GM13976 (cell line): Measurements from ENCODE around the gene SLC1A3.

Experiments used
- DNase-seq: peaks from one replicate; pipeline ENCODE4 v3.0.0; 2012; ENCODE audit warnings: low spot score
- in situ Hi-C: fragments of 300-500 bp; cut with MboI; formaldehyde crosslinking; loops from one replicate; pipeline ENCODE4 v1.12.0; 2022; ENCODE audit warnings: low sequenced_read_pairs, mixed read lengths, inconsistent platforms; ENCODE audit not compliant: unreplicated experiment
- TF ChIP-seq, protein P1 (sequence below): IDR thresholded peaks from 2 replicates; pipeline ENCODE4 v1.5.1; 2012; ENCODE audit warnings: borderline replicate concordance, mild to moderate bottlenecking; ENCODE audit not compliant: insufficient read depth; ENCODE audit errors: extremely low read depth, missing control alignments, control extremely low read depth

The SLC1A3 gene

DNA sequence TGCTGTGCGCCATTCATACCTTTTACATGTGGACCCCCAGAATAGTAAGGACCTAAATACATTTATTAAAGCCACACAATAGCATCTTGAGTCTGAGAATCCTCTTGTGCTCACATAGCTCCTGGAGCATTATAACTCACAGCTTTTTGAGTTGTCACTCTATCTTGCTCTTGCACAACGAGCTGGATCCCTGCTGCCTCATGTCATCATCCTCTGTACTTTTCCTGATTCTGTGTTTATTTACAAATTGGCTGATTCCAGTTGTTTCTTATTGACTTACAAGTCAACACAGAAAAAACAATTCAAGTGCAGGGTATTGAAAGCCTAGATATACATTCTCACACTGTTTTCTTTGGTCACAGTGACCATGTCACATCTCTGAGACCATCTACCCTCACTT is 112.9 kb downstream of the SLC1A3 start:
- DNase-seq, result no peak
- in situ Hi-C loops, result no loop called here

DNA sequence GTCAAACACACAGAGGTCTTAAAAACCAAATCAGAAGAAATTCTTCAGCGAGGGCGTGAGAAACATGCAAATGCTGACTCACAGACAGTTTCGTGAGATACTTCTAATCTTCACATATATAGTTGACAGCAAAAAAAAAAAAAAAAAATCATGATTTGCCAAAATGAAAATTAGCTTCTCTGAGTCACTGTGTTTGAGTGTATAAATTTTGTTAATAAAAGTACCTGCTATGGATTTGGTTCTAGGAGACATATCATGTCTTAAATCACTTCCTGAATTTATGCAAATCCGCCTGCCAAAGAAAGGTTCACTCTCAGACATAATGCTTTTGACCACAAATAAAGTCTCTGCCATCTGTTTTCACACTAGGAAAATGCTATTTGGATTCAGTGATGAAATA is 114.3 kb downstream of the SLC1A3 start:
- in situ Hi-C loops, result no loop called here
- TF ChIP-seq, protein P1, sequence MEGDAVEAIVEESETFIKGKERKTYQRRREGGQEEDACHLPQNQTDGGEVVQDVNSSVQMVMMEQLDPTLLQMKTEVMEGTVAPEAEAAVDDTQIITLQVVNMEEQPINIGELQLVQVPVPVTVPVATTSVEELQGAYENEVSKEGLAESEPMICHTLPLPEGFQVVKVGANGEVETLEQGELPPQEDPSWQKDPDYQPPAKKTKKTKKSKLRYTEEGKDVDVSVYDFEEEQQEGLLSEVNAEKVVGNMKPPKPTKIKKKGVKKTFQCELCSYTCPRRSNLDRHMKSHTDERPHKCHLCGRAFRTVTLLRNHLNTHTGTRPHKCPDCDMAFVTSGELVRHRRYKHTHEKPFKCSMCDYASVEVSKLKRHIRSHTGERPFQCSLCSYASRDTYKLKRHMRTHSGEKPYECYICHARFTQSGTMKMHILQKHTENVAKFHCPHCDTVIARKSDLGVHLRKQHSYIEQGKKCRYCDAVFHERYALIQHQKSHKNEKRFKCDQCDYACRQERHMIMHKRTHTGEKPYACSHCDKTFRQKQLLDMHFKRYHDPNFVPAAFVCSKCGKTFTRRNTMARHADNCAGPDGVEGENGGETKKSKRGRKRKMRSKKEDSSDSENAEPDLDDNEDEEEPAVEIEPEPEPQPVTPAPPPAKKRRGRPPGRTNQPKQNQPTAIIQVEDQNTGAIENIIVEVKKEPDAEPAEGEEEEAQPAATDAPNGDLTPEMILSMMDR, result no peak
- no peak for DNase-seq

More for the DNA sequence above, 112.9 kb downstream of the SLC1A3 start:
- TF ChIP-seq, protein P1, result no peak

DNA sequence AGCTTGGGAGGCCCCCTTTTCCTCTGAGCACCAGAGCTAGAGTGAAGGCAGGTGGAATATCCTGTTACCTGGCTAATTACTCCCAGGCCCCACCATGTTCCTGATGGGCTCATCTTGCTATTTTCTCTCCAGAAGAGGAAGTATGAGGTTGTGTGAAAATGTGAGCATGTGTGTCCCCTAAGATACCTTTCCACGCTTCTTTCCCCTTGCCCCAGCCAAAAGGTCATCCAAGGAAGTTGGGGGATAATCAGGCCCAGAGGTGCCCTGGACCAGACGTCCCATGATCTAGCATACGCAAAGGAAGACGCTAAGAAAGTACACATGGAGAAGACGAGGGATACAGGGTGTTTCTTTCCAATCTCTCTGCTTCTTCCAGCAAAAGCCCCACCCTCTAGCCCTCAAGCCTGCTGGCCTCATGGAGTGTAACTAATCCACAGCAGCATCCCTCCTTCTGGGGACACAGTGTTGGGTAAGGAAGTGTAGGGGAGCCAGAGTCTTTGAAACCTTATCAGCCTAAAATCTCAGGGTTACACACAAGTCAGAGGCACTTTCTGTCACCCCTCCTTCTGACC is 115.3 kb downstream of the SLC1A3 start:
- DNase-seq, result no peak
- TF ChIP-seq, protein P1, result no peak
- in situ Hi-C loops, result no loop called here

DNA sequence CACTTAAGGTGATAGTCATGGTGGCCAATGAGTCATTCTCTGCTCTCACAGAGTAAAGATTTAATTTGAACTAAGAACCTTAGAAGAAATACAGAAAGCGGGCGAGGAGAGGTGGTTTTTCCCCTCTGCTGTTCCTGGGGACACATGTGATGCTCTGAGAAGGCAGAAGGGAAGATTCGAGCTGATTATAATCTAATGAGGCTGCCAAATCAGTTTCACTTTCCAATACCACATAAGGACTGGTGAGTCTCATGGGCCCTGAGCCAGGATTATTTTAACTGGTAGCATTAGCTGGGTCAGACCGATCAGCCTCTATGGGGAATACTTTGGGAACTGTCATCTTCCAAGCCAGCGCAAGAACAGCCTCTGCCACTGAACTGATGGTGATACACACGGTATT is 116.5 kb downstream of the SLC1A3 start:
- TF ChIP-seq, protein P1, result no peak
- no peak for DNase-seq
- in situ Hi-C loops, result no loop called here

DNA sequence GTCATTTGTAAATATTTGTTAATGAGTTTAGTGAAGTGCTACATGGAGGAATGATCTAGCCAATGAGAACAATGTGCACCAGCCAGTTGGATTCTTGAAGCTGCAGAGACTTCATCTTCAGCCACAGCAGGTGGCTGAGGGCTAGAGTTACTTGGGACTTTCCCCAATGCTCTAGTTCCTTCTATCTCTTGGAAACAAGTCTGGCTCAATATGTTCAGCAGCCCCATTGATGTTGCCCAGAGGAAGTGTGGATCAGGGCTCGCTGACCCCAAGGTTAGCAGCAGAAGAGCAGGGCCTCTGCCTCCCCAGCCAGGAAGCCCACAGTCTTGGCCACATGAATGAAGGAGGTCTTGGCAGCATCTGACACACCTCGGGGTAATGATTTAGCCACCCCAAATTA is 117.5 kb downstream of the SLC1A3 start:
- peak; percentile 54 for DNase-seq
- TF ChIP-seq, protein P1, result no peak
- in situ Hi-C loops, result no loop called here

DNA sequence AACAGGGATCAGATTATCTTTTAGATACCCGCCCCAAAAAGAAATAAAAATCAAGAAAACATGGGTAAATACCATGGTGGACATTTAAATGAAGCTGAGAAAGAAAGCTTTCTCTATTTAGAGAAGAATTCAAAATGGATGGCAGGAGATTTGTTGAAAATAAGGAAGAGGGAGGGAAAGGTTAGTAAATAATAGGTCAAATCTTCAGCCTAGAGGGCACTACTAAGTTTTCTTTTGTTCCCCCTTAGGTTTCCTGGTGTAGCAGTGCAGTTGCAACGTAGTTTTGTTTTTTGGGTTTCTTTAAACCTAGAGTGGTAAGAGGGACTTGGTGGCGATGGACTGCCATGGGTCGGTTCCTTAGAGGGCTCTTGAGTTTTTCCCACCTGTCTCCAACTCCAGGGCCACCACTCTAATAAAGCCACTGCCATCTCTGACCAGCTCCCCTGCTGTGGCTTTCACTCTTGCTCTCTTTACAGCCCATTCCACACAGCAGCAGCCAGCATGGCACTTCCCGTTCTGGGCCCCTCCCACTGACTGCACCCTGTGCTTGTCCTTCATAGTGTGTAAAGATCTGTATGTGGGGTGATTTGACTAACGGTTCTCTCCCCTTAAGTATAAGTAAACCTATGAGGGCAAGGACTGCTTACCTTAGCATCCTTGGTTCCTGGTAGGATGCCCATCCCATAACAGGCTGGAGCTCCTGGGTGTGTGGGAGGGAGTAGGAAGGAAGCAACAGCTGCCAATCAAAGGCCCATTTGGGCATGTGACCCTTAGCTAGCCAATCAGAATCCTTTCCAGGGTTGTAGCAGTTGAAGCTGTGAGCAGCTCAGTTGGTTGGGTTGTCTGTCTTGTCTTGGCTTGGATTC is 118.3 kb downstream of the SLC1A3 start:
- TF ChIP-seq, protein P1, result no peak
- in situ Hi-C loops, result no loop called here
- DNase-seq, result peak; percentile 86
